NCI-H82 treated with DMSO at 0.1 percent for 48 hours (cell line): ENCODE results near the gene GPR142.

Experiments
- DNase-seq: peaks from one replicate; lab custom pipeline; 2025; ENCODE audit not compliant: unreplicated experiment; lab: John Stamatoyannopoulos, UW

Gene GPR142

GRCh38 chr17:74343526-74344284, 23.6 kb upstream of the GPR142 start:
- no peak for DNase-seq

GRCh38 chr17:74344658-74345057, 22.6 kb upstream of the GPR142 start:
- DNase-seq = no peak

GRCh38 chr17:74345433-74346241, 21.7 kb upstream of the GPR142 start:
- no peak for DNase-seq

GRCh38 chr17:74347646-74348045, 19.7 kb upstream of the GPR142 start:
- DNase-seq = no peak

- no peak for DNase-seq
Observed at GRCh38 chr17:74349120-74349519, 18.2 kb upstream of the GPR142 start.

GRCh38 chr17:74350486-74350885, 16.8 kb upstream of the GPR142 start:
- no peak for DNase-seq

- no peak for DNase-seq
Observed at GRCh38 chr17:74351552-74352210, 15.6 kb upstream of the GPR142 start.

- DNase-seq = no peak
Observed at GRCh38 chr17:74353446-74354060, 13.8 kb upstream of the GPR142 start.

GRCh38 chr17:74354123-74354522, 13.2 kb upstream of the GPR142 start:
- no peak for DNase-seq

- DNase-seq = no peak
Observed at GRCh38 chr17:74354561-74354960, 12.7 kb upstream of the GPR142 start.

GRCh38 chr17:74355065-74355464, 12.2 kb upstream of the GPR142 start:
- no peak for DNase-seq

- no peak for DNase-seq
Observed at GRCh38 chr17:74356646-74357465, 10.4 kb upstream of the GPR142 start.

GRCh38 chr17:74357466-74357809, 9.9 kb upstream of the GPR142 start:
- DNase-seq = no peak

- no peak for DNase-seq
Observed at GRCh38 chr17:74358697-74359096, 8.6 kb upstream of the GPR142 start.

- DNase-seq = no peak
Observed at GRCh38 chr17:74359916-74360315, 7.4 kb upstream of the GPR142 start.

- no peak for DNase-seq
Observed at GRCh38 chr17:74360899-74361229, 6.4 kb upstream of the GPR142 start.

- peak; percentile 44 for DNase-seq
Observed at GRCh38 chr17:74361230-74362068, 5.9 kb upstream of the GPR142 start, which contains the start of gene BTBD17. BTBD17 (minus strand) TSS chr17:74361868; CDS start chr17:74361819, 49 bp downstream.

GRCh38 chr17:74362069-74362405, 5.3 kb upstream of the GPR142 start:
- DNase-seq = no peak

GRCh38 chr17:74362810-74363498, 4.4 kb upstream of the GPR142 start:
- DNase-seq = no peak
